ENCODE measurements around the gene ABHD10. TPM values are rescaled to one million over a fixed set of nuclear protein-coding genes. Genes with fewer than 3 reads are reported as not detected.

ABHD10 gene
- total and polyA plus RNA-seq, 2 donors = 32.7 to 42.4 TPM

GRCh38 chr3:111986800-111987199 lies 8.0 kb downstream of the ABHD10 start:
- no peaks in the 10 kb centered on the region for H3K4me1 ChIP-seq (ENCODE audit: control insufficient read depth in 2 of 2, insufficient read depth in 2 of 2, low read length in 2 of 2)
- no peak for DNase-seq (ENCODE audit: low read depth in 6 of 9, low spot score in 9 of 9)
- H3K27me3 ChIP-seq (ENCODE audit: control insufficient read depth in 2 of 2, insufficient read depth in 1 of 2, low read length in 1 of 2) = no peaks in the 10 kb centered on the region
- peaks cover 18 to 46% of the 10 kb centered on the region in 2 donors for H3K36me3 ChIP-seq (ENCODE audit: control insufficient read depth in 2 of 2, insufficient read depth in 2 of 2, low read length in 1 of 2)
- no peak overlapping the region for H3K27ac ChIP-seq (ENCODE audit: low read depth in 1 of 2, low read length in 1 of 2)
- WGBS = 88% methylated on average over 3 of the region's 3 CpGs
- H3K9me3 ChIP-seq (ENCODE audit: control insufficient read depth in 2 of 2, insufficient read depth in 1 of 2, low read length in 1 of 2) = no peaks in the 10 kb centered on the region
- H3K4me3 ChIP-seq (ENCODE audit: low read length in 2 of 2) = no peak overlapping the region

GRCh38 chr3:111989061-111989678 lies 10.3 kb downstream of the ABHD10 start:
- WGBS = 91% methylated on average over 3 of the region's 3 CpGs
- H3K36me3 ChIP-seq (ENCODE audit: control insufficient read depth in 2 of 2, insufficient read depth in 2 of 2, low read length in 1 of 2) = peaks cover 29 to 52% of the 10 kb centered on the region in 2 donors

GRCh38 chr3:111993038-111993437 lies 14.2 kb downstream of the ABHD10 start:
- DNase-seq (ENCODE audit: low read depth in 6 of 9, low spot score in 9 of 9) = no peak
- WGBS = 97% methylated on average over 2 of the region's 2 CpGs
- Histone ChIP-seq H3K4me1 (ENCODE audit: control insufficient read depth in 2 of 2, insufficient read depth in 2 of 2, low read length in 2 of 2) (no peaks in the 10 kb centered on the region), H3K27ac (ENCODE audit: low read depth in 1 of 2, low read length in 1 of 2) (no peak overlapping the region), H3K4me3 (ENCODE audit: low read length in 2 of 2) (no peak overlapping the region), H3K27me3 (ENCODE audit: control insufficient read depth in 2 of 2, insufficient read depth in 1 of 2, low read length in 1 of 2) (no peaks in the 10 kb centered on the region), H3K36me3 (ENCODE audit: control insufficient read depth in 2 of 2, insufficient read depth in 2 of 2, low read length in 1 of 2) (peaks cover 19 to 33% of the 10 kb centered on the region in 2 donors), H3K9me3 (ENCODE audit: control insufficient read depth in 2 of 2, insufficient read depth in 1 of 2, low read length in 1 of 2) (no peaks in the 10 kb centered on the region)

More at GRCh38 chr3:111989061-111989678, 10.3 kb downstream of the ABHD10 start:
- Histone ChIP-seq H3K27me3 (ENCODE audit: control insufficient read depth in 2 of 2, insufficient read depth in 1 of 2, low read length in 1 of 2) (no peaks in the 10 kb centered on the region), H3K27ac (ENCODE audit: low read depth in 1 of 2, low read length in 1 of 2) (no peak overlapping the region), H3K4me3 (ENCODE audit: low read length in 2 of 2) (no peak overlapping the region), H3K9me3 (ENCODE audit: control insufficient read depth in 2 of 2, insufficient read depth in 1 of 2, low read length in 1 of 2) (no peaks in the 10 kb centered on the region), H3K4me1 (ENCODE audit: control insufficient read depth in 2 of 2, insufficient read depth in 2 of 2, low read length in 2 of 2) (no peaks in the 10 kb centered on the region)
- peak in 2 of 9 donors; percentile 33 to 66 for DNase-seq (ENCODE audit: low read depth in 6 of 9, low spot score in 9 of 9)

- 4% methylated on average over 30 of the region's 30 CpGs for WGBS
- Histone ChIP-seq H3K4me1 (ENCODE audit: control insufficient read depth in 2 of 2, insufficient read depth in 2 of 2, low read length in 2 of 2) (peaks cover 11 to 24% of the 10 kb centered on the region in 2 donors), H3K36me3 (ENCODE audit: control insufficient read depth in 2 of 2, insufficient read depth in 2 of 2, low read length in 1 of 2) (peaks cover 0 to under 1% of the 10 kb centered on the region in 2 donors), H3K27me3 (ENCODE audit: control insufficient read depth in 2 of 2, insufficient read depth in 1 of 2, low read length in 1 of 2) (peaks cover 0 to 22% of the 10 kb centered on the region in 2 donors), H3K27ac (ENCODE audit: low read depth in 1 of 2, low read length in 1 of 2) (no peak within 1 kb of the TSS), H3K4me3 (ENCODE audit: low read length in 2 of 2) (peak within 1 kb of the TSS; percentile 36 to 47), H3K9me3 (ENCODE audit: control insufficient read depth in 2 of 2, insufficient read depth in 1 of 2, low read length in 1 of 2) (peaks cover 0 to 3% of the 10 kb centered on the region in 2 donors)
- DNase-seq (ENCODE audit: low read depth in 6 of 9, low spot score in 9 of 9) = peak in 2 of 9 donors; percentile 13 to 38
Observed at GRCh38 chr3:111998636-111999483, 20.0 kb downstream of the ABHD10 start, which contains the start of gene TAGLN3. TAGLN3 (plus strand) TSS chr3:111998922; CDS start chr3:111999423, 501 bp downstream.

GRCh38 chr3:111999484-112000324 lies 20.9 kb downstream of the ABHD10 start:
- Histone ChIP-seq H3K27me3 (ENCODE audit: control insufficient read depth in 2 of 2, insufficient read depth in 1 of 2, low read length in 1 of 2) (peaks cover 0 to 22% of the 10 kb centered on the region in 2 donors), H3K9me3 (ENCODE audit: control insufficient read depth in 2 of 2, insufficient read depth in 1 of 2, low read length in 1 of 2) (peaks cover 0 to 3% of the 10 kb centered on the region in 2 donors), H3K27ac (ENCODE audit: low read depth in 1 of 2, low read length in 1 of 2) (no peak overlapping the region), H3K4me3 (ENCODE audit: low read length in 2 of 2) (peak overlapping the region; percentile 36 to 47), H3K36me3 (ENCODE audit: control insufficient read depth in 2 of 2, insufficient read depth in 2 of 2, low read length in 1 of 2) (no peaks in the 10 kb centered on the region), H3K4me1 (ENCODE audit: control insufficient read depth in 2 of 2, insufficient read depth in 2 of 2, low read length in 2 of 2) (peaks cover 11 to 24% of the 10 kb centered on the region in 2 donors)
- WGBS = 32% methylated on average over 19 of the region's 19 CpGs
- no peak for DNase-seq (ENCODE audit: low read depth in 6 of 9, low spot score in 9 of 9)

GRCh38 chr3:112000367-112000771 lies 21.5 kb downstream of the ABHD10 start:
- Histone ChIP-seq H3K4me3 (ENCODE audit: low read length in 2 of 2) (no peak overlapping the region), H3K9me3 (ENCODE audit: control insufficient read depth in 2 of 2, insufficient read depth in 1 of 2, low read length in 1 of 2) (peaks cover 0 to 3% of the 10 kb centered on the region in 2 donors), H3K36me3 (ENCODE audit: control insufficient read depth in 2 of 2, insufficient read depth in 2 of 2, low read length in 1 of 2) (no peaks in the 10 kb centered on the region), H3K4me1 (ENCODE audit: control insufficient read depth in 2 of 2, insufficient read depth in 2 of 2, low read length in 2 of 2) (peaks cover 11 to 24% of the 10 kb centered on the region in 2 donors), H3K27ac (ENCODE audit: low read depth in 1 of 2, low read length in 1 of 2) (no peak overlapping the region), H3K27me3 (ENCODE audit: control insufficient read depth in 2 of 2, insufficient read depth in 1 of 2, low read length in 1 of 2) (peaks cover 0 to 22% of the 10 kb centered on the region in 2 donors)
- 95% methylated on average over 5 of the region's 5 CpGs for WGBS
- no peak for DNase-seq (ENCODE audit: low read depth in 6 of 9, low spot score in 9 of 9)

- Histone ChIP-seq H3K9me3 (ENCODE audit: control insufficient read depth in 2 of 2, insufficient read depth in 1 of 2, low read length in 1 of 2) (peaks cover 0 to 3% of the 10 kb centered on the region in 2 donors), H3K4me3 (ENCODE audit: low read length in 2 of 2) (no peak overlapping the region), H3K27me3 (ENCODE audit: control insufficient read depth in 2 of 2, insufficient read depth in 1 of 2, low read length in 1 of 2) (peaks cover 0 to 22% of the 10 kb centered on the region in 2 donors), H3K27ac (ENCODE audit: low read depth in 1 of 2, low read length in 1 of 2) (no peak overlapping the region), H3K4me1 (ENCODE audit: control insufficient read depth in 2 of 2, insufficient read depth in 2 of 2, low read length in 2 of 2) (peaks cover 11 to 24% of the 10 kb centered on the region in 2 donors), H3K36me3 (ENCODE audit: control insufficient read depth in 2 of 2, insufficient read depth in 2 of 2, low read length in 1 of 2) (no peaks in the 10 kb centered on the region)
- 97% methylated on average over 2 of the region's 2 CpGs for WGBS
- DNase-seq (ENCODE audit: low read depth in 6 of 9, low spot score in 9 of 9) = no peak
Observed at GRCh38 chr3:112000966-112001365, 22.1 kb downstream of the ABHD10 start.

GRCh38 chr3:112001526-112001925 lies 22.7 kb downstream of the ABHD10 start:
- peaks cover 0 to 22% of the 10 kb centered on the region in 2 donors for H3K27me3 ChIP-seq (ENCODE audit: control insufficient read depth in 2 of 2, insufficient read depth in 1 of 2, low read length in 1 of 2)
- no peaks in the 10 kb centered on the region for H3K36me3 ChIP-seq (ENCODE audit: control insufficient read depth in 2 of 2, insufficient read depth in 2 of 2, low read length in 1 of 2)
- peaks cover 11 to 24% of the 10 kb centered on the region in 2 donors for H3K4me1 ChIP-seq (ENCODE audit: control insufficient read depth in 2 of 2, insufficient read depth in 2 of 2, low read length in 2 of 2)
- no peak for DNase-seq (ENCODE audit: low read depth in 6 of 9, low spot score in 9 of 9)
- no peak overlapping the region for H3K4me3 ChIP-seq (ENCODE audit: low read length in 2 of 2)
- H3K9me3 ChIP-seq (ENCODE audit: control insufficient read depth in 2 of 2, insufficient read depth in 1 of 2, low read length in 1 of 2) = peaks cover 0 to 3% of the 10 kb centered on the region in 2 donors
- no peak overlapping the region for H3K27ac ChIP-seq (ENCODE audit: low read depth in 1 of 2, low read length in 1 of 2)
- WGBS = 98% methylated on average over 2 of the region's 2 CpGs
